Upper lobe of left lung (tissue), 6 donors: ENCODE measurements around the gene FLT1. TPM values are rescaled to one million over a fixed set of nuclear protein-coding genes. Genes with fewer than 3 reads are reported as not detected.

Source experiments
- ATAC-seq, 2 donors: fragments of 200-7000 bp; cut with Tn5 transposase; one replicate each; pipeline ENCODE4 v1.9.1; 2022; ENCODE audit warnings: mild to moderate bottlenecking in 2 of 2, moderate library complexity in 2 of 2; ENCODE audit not compliant: low FRiP score in 2 of 2
- DNase-seq, 2 donors: peaks; one replicate each; pipeline ENCODE4 v3.0.0-alpha.2; 2019 to 2020
- H3K27ac ChIP-seq, 4 donors: fragments of 200-600 bp; sonication (generic); one replicate each; pipeline ENCODE4 v1.5.1; 2016 to 2019
- H3K27me3 ChIP-seq, 4 donors: fragments of 200-600 bp; sonication (generic); one replicate each; pipeline ENCODE4 v1.5.1; 2017 to 2019
- H3K36me3 ChIP-seq, 4 donors: fragments of 200-600 bp; sonication (generic); one replicate each; pipeline ENCODE4 v1.5.1; 2016 to 2019
- H3K4me1 ChIP-seq, 4 donors: fragments of 200-600 bp; sonication (generic); one replicate each; pipeline ENCODE4 v1.5.1; 2018 to 2019
- H3K4me3 ChIP-seq, 4 donors: fragments of 200-600 bp; sonication (generic); one replicate each; pipeline ENCODE4 v1.5.1; 2017 to 2019; ENCODE audit warnings: mild to moderate bottlenecking in 2 of 4, moderate library complexity in 1 of 4
- H3K9me3 ChIP-seq, 4 donors: fragments of 200-600 bp; sonication (generic); one replicate each; pipeline ENCODE4 v1.5.1; 2018 to 2019
- EP300 ChIP-seq, 4 donors: sonication (generic); formaldehyde crosslinking; IDR thresholded peaks; one replicate each; pipeline ENCODE4 v1.5.1; 2017; ENCODE audit warnings: antibody characterized with exemption in 4 of 4, control low read depth in 2 of 4
- POLR2A ChIP-seq, 4 donors: fragments of 450-650 bp; IDR thresholded peaks; one replicate each; pipeline ENCODE4 v1.5.1; 2016 to 2017; ENCODE audit warnings: antibody characterized with exemption in 4 of 4, mild to moderate bottlenecking in 2 of 4
- POLR2AphosphoS5 ChIP-seq, 2 donors: sonication (generic); formaldehyde crosslinking; IDR thresholded peaks; one replicate each; pipeline ENCODE4 v1.5.1; 2017; ENCODE audit warnings: antibody characterized with exemption in 2 of 2
- WGBS, 2 donors: methylation state at CpG; one replicate each; pipeline ENCODE4 v1.1.5; 2017 to 2018; 5-methylcytosine and 5-hydroxymethylcytosine counted together
- total RNA-seq, 6 donors: library from RNA; depleted of rRNA in 4 of 6; stranded (reverse); fragments of >200 nt in 4 of 6; gene quantifications; one replicate each; pipeline versions ENCODE4 v1.1.0 to v1.2.1, GENCODE V29; 2016 to 2021
- TF ChIP-seq, protein P1 (sequence below), 6 experiments: fragments of 450-650 bp in 4 of 6; fragments of 200-600 bp in 2 of 6; sonication (generic) in 2 of 6; IDR thresholded peaks; one replicate each; pipeline ENCODE4 v1.5.1; 2016 to 2019; ENCODE audit warnings: antibody characterized with exemption in 6 of 6
- donor health status: DM: no; HTN: no; CAD: no; lungs with moderate emphysema.
- donor health status: DM: no; HTN: yes; CAD: no; lungs with severe emphysema.

Gene FLT1
- total RNA-seq, 6 donors from 2014 or later = 20.9 to 47.9 (median 25.5) TPM

DNA sequence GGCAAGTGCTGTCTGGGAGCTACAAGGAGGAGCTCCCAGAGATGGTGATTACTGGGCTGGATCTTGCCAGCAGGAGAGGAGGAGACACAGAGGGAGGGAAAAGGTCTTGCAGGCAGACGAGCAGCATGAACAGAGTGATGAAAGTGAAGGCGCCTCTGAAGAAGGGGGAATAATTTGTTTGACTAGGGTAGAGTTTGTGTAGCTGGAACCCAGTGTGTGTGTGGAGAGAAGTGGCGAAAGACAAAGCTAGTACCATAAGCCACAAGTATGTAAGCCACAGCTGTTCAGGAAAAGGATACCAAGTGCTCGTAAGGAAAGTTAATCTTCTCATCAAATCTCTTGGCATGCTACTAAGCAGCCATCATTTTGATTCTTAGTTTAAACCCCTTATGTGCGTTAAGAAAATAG lies 5.4 kb downstream of the FLT1 start:
- peaks cover 0 to 15% (median 7%) of the 10 kb centered on the region in 4 donors for H3K27me3 ChIP-seq
- peak overlapping the region in 1 of 4 donors; percentile 3 for H3K4me3 ChIP-seq
- DNase-seq = no peak
- WGBS, 2 donors = 26 to 36% methylated on average over 5 of the region's 5 CpGs
- no peak for TF ChIP-seq POLR2AphosphoS5 (IDR thresholded peaks at IDR 0.05)
- TF ChIP-seq EP300 (IDR thresholded peaks at IDR 0.05) = no peak
- no peak for TF ChIP-seq POLR2A (IDR thresholded peaks at IDR 0.05)
- TF ChIP-seq, protein P1, sequence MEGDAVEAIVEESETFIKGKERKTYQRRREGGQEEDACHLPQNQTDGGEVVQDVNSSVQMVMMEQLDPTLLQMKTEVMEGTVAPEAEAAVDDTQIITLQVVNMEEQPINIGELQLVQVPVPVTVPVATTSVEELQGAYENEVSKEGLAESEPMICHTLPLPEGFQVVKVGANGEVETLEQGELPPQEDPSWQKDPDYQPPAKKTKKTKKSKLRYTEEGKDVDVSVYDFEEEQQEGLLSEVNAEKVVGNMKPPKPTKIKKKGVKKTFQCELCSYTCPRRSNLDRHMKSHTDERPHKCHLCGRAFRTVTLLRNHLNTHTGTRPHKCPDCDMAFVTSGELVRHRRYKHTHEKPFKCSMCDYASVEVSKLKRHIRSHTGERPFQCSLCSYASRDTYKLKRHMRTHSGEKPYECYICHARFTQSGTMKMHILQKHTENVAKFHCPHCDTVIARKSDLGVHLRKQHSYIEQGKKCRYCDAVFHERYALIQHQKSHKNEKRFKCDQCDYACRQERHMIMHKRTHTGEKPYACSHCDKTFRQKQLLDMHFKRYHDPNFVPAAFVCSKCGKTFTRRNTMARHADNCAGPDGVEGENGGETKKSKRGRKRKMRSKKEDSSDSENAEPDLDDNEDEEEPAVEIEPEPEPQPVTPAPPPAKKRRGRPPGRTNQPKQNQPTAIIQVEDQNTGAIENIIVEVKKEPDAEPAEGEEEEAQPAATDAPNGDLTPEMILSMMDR (IDR thresholded peaks at IDR 0.05) = no peak
- H3K4me1 ChIP-seq = peaks cover 15 to 24% (median 20%) of the 10 kb centered on the region in 4 donors
- ATAC-seq = no peak
- H3K27ac ChIP-seq = no peak overlapping the region
- H3K36me3 ChIP-seq = no peaks in the 10 kb centered on the region
- H3K9me3 ChIP-seq = no peaks in the 10 kb centered on the region

DNA sequence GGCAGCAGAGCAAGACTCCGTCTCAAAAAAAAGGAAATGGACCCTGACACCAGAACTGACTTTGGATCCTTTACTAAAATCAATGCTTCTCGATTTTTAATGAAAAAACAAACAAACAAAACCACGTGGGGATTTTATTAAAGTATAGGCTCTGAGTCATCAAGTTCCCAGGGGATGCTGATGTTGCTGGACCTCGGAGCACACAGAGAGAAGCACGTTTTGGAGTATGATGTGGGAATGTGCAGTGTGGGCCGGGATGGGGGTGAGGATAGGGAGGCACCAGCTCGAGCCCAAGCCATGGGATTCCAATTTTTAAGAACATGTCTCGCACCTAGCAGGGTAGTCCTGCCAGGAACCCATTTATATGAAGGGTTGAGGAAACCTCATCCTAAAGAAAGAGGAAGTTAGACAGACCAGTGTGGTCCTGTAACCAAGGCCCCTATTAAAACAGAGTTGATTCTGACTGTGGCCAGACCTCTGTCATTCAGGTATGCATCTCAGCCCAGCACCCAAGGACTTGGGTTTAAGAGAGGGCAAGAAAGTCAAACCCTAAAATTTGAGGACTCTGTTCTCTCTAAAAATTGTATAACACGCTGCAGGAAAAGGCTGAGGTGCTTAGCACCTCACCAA lies 6.4 kb downstream of the FLT1 start:
- Histone ChIP-seq H3K9me3 (no peaks in the 10 kb centered on the region), H3K27ac (no peak overlapping the region), H3K36me3 (no peaks in the 10 kb centered on the region), H3K27me3 (peaks cover 0 to 5% (median 2%) of the 10 kb centered on the region in 4 donors), H3K4me3 (no peak overlapping the region), H3K4me1 (peaks cover 5 to 14% (median 10%) of the 10 kb centered on the region in 4 donors)
- ATAC-seq (no peak), DNase-seq (no peak)
- 72 to 79% methylated on average over 9 of the region's 9 CpGs for WGBS, 2 donors
- TF ChIP-seq POLR2AphosphoS5 (IDR thresholded peaks at IDR 0.05) (no peak), POLR2A (IDR thresholded peaks at IDR 0.05) (no peak), EP300 (IDR thresholded peaks at IDR 0.05) (no peak)
- TF ChIP-seq, protein P1 (IDR thresholded peaks at IDR 0.05) = no peak

DNA sequence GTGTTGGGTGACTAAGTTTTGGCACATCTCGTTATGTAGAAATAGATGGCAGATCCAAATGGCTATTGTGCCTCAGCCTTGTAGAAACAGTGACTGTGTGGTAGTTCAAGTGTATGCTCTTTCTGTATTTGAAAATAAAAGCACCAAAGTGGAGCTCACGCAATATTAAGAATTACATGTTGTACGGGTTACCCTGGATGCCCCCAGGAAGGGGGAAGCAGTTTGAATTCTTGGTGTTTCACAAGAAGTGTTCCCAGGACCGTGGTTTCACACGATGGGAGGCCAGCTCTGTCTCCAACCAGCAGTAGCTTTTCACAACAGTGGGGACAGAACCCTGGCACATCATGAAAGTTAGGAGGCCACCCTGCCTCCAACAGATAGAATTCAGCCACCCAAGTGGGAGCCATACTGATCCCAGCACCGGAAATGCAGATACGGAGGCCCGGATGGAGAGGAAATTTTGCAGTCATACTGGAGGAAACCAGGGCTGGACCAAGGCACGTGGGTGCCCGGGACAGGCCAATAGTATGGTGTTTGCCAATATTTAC lies 8.9 kb downstream of the FLT1 start:
- 71 to 78% methylated on average over 10 of the region's 10 CpGs for WGBS, 2 donors
- DNase-seq (no peak), ATAC-seq (no peak)
- Histone ChIP-seq H3K4me1 (peaks cover 5 to 15% (median 8%) of the 10 kb centered on the region in 4 donors), H3K9me3 (no peaks in the 10 kb centered on the region), H3K27me3 (no peaks in the 10 kb centered on the region), H3K27ac (no peak overlapping the region), H3K4me3 (no peak overlapping the region), H3K36me3 (no peaks in the 10 kb centered on the region)
- no peak for TF ChIP-seq POLR2AphosphoS5 (IDR thresholded peaks at IDR 0.05)
- TF ChIP-seq EP300 (IDR thresholded peaks at IDR 0.05) = no peak
- TF ChIP-seq, protein P1 (IDR thresholded peaks at IDR 0.05) = no peak
- no peak for TF ChIP-seq POLR2A (IDR thresholded peaks at IDR 0.05)

DNA sequence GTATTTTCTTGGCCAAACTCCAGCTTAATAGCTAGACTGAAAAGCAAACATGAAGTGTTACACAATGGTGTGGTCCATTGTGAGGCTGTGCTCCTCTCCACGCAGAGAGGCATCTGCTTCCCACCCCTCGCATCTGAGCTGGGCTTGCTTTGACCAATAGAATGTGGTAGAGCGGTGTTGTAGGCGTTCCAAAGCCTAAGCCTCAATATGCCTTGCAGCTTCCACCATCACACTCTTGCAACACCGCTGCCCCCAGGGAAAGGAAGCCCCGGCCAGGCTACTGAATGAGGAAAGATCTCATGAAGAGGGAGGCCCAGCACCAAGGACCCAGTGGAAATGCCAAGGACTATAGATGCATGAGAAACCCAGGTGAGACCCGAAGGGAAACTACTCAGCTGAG lies 9.4 kb downstream of the FLT1 start:
- Histone ChIP-seq H3K27ac (no peak overlapping the region), H3K36me3 (no peaks in the 10 kb centered on the region), H3K4me3 (no peak overlapping the region), H3K9me3 (no peaks in the 10 kb centered on the region), H3K4me1 (peaks cover 5 to 16% (median 8%) of the 10 kb centered on the region in 4 donors), H3K27me3 (no peaks in the 10 kb centered on the region)
- no peak for ATAC-seq
- TF ChIP-seq POLR2AphosphoS5 (IDR thresholded peaks at IDR 0.05) (no peak), EP300 (IDR thresholded peaks at IDR 0.05) (no peak), POLR2A (IDR thresholded peaks at IDR 0.05) (no peak)
- TF ChIP-seq, protein P1 (IDR thresholded peaks at IDR 0.05) = no peak
- 80 to 90% methylated on average over 7 of the region's 7 CpGs for WGBS, 2 donors
- DNase-seq = no peak

DNA sequence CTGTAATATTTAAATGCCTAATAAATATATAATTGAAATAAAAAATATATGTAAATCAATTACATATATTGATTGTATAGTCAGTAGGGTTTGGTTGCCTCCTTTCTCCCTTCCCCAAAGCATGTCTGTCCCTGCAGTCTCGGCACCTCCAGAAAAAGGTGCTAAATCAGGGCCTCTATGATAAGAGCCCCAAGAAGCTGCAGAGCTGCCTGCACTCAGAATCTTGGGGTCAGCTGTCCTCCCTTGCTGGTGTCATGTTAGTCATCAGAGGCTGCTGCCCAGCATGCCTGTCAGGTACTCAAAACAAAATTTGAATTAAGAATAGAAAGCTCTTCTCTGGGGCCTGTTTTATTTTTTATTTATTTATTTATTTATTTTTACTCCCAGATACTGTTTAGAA lies 9.8 kb downstream of the FLT1 start:
- H3K4me1 ChIP-seq = peaks cover 5 to 15% (median 6%) of the 10 kb centered on the region in 4 donors
- no peak for TF ChIP-seq EP300 (IDR thresholded peaks at IDR 0.05)
- no peak for TF ChIP-seq POLR2A (IDR thresholded peaks at IDR 0.05)
- TF ChIP-seq, protein P1 (IDR thresholded peaks at IDR 0.05) = no peak
- no peak for TF ChIP-seq POLR2AphosphoS5 (IDR thresholded peaks at IDR 0.05)
- no peaks in the 10 kb centered on the region for H3K36me3 ChIP-seq
- DNase-seq (no peak), ATAC-seq (no peak)
- no peak overlapping the region for H3K4me3 ChIP-seq
- no peak overlapping the region for H3K27ac ChIP-seq
- no peaks in the 10 kb centered on the region for H3K27me3 ChIP-seq
- WGBS, 2 donors = 92 to 100% methylated on average over 1 of the region's 1 CpG
- no peaks in the 10 kb centered on the region for H3K9me3 ChIP-seq
